ENCODE data around the gene CPAMD8.

The CPAMD8 gene

DNA sequence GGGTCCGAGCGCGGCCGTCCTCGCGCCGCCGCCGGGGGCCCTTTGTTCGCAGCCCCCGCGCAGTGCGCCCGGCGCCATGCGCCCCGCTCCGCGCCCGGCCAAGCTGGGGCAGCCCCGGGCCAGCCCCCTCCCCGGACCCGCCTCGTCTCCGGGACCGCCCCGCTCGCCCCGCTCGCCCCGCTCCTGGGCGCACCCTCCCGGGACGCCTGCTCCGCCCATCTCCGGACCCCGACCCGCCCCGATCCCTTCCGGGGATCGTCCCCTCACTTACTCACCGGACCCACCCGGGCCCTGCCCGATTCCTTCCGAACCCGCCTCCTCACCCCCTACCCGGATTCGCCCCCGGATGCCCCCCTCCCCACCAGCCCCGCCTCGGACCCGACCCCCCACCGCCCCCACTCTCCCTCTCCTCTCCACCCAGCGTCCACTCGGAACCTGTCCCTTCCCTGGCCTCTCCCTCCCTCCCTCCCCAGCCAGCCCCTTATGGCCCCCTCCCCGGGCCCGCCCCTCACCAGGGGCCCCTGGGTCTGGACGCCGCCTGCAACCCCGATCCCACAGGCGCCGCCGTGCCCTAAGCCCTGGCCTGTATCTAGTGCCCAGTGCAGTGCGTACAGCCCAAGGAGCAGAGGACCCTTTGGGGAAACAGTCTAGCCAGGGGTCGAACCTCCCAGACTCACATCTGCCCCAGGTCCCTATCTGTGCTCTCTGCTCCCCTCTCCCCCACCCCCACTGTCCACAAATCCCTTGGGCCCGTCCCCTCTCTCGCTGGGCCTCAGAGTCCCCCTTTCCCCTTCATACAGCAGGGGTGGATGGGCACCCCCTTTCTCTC is at the start of gene CPAMD8:
Gene CPAMD8, minus strand, starts transcription at position 105 of the 829 bp plus-strand sequence. CDS start 168 bp downstream, outside the sequence.
- DNase-seq: no peak

GRCh38 chr19:17075864-17076542 is 49.4 kb upstream of the CPAMD8 start:
- peak; percentile 24 for DNase-seq

- peak; percentile 97 for DNase-seq
Measured at GRCh38 chr19:17075035-17075863, 48.6 kb upstream of the CPAMD8 start, which contains the start of the genes HAUS8 and MYO9B. Gene HAUS8 (minus strand): TSS chr19:17075452. CDS start chr19:17075422, 30 bp downstream. Gene MYO9B (plus strand): TSS chr19:17075777. CDS start chr19:17101718, 25,941 bp downstream.

DNA sequence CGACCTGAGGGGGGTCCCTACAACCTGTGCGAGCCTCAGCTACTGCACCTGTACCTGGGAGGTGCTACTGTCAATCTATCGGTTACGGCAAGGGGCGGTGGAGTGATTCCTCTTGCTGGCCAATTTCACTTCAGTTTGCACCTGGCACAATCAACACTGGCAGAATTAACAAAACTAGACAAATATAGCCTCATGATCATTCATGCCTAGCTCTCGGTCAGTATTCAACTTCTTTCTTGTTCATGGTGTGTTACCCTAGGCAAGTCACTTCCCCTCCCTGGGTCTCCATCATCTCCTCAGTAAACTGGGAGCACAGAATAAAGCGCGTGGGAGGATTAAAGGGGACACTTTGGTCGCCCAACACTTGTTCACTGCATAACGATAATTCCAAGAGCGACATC is 48.0 kb upstream of the CPAMD8 start:
- no peak for DNase-seq

DNA sequence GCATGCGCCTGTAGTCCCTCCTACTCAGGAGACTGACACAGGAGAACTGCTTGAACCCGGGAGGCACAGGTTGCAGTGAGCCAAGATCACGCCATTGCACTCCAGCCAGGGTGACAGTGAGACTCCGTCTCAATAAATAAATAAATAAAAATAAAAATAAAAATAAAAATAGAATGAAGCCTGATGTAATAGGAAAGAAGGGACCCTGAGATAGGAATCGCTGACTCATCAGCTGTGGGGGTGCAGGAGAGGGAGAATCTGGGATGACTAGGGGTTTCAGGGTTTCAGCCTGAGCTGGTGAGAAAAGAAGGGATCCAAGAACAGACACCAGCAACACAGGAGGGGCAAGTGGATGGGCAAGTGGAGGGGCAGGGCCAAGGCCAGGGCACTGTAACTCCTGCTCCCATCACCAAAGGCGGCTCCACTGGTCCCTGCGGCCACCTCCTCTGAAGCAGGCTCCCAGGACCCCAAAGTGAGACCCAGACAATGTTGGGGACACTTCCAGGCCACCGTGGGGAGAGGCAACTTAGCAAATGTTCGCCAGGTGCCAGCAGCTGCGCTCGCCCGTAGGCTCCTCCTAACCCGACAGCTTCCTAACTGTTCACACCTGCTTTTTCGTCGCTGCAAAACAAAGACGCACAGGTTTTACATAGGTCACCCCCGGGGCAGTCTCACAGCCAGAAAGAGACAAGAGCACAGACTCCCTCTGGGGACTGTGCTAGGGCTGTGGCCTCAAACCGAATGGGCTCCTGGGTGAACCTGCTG is 47.4 kb upstream of the CPAMD8 start:
- no peak for DNase-seq

- DNase-seq: no peak
Measured at GRCh38 chr19:17070912-17071311, 44.3 kb upstream of the CPAMD8 start.

DNA sequence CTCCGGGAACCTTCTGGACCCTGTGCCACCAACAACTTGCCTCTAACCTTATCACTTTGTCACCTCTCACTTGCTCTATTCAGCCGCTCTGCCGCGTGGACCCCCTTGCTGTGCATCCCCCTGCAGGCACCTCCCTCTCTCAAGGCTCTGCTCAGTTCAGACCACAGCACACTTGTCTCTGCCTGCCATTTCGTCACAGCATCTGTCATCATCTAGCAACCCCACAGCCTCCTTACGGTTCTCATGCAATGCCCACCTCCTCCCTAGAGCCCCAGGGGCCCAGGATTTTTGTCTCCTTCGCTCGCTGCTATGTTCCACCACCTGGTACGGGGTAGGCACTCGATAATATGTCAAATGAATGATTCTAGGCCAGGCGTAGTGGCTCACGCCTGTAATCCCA is 43.8 kb upstream of the CPAMD8 start:
- DNase-seq: no peak

DNA sequence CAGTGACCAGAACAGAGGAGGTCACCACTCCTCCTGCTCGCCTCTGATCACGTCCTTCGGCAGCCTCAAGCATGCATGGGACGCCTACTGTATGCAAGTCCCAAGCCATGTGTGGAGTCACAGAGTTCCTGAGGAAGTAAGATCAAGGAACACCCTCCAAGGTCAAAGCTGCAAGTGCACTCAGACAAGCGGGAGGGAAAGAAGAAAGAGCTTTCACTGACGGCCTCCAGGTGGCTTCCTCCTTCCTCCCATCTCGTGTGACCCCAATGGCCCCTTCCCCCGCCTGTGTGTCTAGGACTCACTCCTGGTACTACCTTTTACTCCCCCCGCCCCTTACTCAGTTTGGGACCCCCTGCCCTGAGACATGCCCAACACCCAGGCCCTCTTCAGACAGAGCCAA is 42.6 kb upstream of the CPAMD8 start:
- no peak for DNase-seq

GRCh38 chr19:17063428-17063827 is 36.8 kb upstream of the CPAMD8 start:
- no peak for DNase-seq

DNA sequence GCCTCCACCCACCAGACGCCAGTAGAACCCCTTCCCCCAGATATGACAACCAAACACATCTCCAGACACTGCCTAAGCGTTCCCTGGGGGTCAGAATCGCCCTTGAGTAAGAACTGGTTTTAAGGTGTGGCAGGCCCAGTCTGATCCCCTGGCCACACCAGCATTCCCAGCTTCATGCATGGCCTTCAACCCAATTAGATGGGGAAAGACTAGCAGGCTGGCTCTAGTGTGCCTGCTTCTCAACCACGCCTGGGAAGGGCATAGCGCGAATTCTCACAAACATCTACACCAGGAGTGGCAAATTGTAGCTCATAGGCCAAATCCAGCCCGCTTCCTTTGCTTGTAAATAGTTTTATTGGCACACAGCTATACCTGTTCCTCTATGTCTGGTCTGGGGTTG is 35.1 kb upstream of the CPAMD8 start:
- DNase-seq: no peak

GRCh38 chr19:17061205-17061604 is 34.6 kb upstream of the CPAMD8 start:
- no peak for DNase-seq

GRCh38 chr19:17060802-17061201 is 34.2 kb upstream of the CPAMD8 start:
- DNase-seq: no peak

DNA sequence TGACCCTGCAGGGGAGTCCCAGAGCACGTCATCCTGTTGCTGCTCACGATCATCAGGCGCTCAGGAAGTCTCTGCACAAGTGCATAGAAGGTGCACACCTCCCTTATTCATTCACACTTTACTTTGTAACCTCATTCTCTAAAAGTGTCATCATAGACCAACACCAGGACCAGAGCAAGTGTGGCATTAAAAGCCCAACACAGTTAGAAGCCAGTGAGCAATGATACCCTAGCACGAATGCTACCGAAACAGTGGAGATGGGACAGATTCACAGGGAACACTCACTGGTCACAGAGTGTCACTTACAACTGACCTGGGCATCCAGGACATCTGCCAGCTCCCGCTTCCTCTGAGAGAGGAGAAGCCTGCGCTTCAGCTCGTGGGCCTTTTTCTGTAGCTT is 31.6 kb upstream of the CPAMD8 start:
- DNase-seq: peak; percentile 1

DNA sequence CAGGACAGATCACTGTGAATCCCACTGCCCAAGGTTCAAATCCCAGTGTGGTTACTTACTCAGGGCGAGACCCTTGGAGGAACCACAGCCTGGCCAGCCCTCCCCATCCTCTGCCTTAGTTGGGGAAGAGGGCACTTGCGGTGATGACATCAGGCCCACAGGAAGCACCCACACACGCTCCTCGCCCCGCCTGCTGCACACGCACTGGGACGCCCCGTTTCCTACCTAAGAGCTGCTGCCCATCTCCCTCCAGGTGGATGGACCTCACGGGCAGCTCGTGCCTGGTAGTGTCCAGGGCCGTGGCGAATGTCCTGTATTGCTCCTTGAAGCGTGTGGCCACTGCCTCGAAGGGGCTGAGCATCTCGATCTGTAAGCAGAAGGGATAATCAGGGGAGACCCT is 29.0 kb upstream of the CPAMD8 start:
- DNase-seq: no peak

DNA sequence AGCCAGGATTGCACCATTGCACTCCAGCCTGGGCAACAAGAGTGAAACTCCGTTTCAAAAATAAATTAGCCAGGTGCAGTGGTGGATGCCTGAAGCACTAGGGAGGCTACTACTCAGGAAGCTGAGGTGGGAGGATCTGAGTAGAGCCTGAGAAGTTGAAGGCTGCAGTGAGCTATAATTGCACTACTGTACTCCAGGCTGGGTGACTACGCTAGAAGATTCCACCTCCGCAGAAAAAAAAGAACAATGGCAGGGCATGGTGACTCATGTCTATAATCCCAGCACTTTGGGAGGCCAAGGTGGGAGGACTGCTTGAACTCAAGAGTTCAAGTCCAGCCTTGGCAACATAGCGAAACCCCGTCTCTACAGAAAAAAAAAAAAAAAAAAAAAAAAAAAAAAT is 28.1 kb upstream of the CPAMD8 start:
- DNase-seq: no peak

- DNase-seq: no peak
Measured at GRCh38 chr19:17052439-17052838, 25.8 kb upstream of the CPAMD8 start.

- DNase-seq: no peak
Measured at GRCh38 chr19:17049711-17050280, 23.2 kb upstream of the CPAMD8 start.

DNA sequence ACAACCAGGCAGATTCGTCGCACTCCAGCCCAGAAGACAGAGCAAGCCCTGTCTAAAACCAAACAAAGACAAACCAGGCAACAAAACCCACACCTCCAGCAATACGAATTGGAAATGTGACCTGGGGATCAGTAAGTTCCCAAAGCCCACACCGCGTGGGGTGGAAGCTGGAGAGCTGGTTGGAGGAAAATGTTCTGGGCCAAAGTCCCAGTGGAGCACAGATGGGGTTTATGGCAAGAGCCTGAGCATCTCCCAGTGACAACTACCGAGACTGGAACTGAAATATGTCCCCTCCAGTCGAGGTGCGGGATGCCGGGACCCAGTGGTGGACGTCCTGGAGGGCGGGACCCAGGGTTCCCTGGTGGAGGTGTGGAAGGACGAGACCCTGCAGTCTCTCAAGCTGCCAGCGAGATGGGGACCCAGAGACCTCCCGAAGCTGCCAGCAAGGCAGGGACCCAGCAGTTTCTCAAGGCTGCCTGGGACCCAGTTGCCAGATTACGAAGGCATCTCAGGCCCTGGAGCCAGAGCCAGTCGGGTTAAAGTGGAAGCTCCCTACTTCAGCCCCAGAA is 22.4 kb upstream of the CPAMD8 start:
- no peak for DNase-seq

DNA sequence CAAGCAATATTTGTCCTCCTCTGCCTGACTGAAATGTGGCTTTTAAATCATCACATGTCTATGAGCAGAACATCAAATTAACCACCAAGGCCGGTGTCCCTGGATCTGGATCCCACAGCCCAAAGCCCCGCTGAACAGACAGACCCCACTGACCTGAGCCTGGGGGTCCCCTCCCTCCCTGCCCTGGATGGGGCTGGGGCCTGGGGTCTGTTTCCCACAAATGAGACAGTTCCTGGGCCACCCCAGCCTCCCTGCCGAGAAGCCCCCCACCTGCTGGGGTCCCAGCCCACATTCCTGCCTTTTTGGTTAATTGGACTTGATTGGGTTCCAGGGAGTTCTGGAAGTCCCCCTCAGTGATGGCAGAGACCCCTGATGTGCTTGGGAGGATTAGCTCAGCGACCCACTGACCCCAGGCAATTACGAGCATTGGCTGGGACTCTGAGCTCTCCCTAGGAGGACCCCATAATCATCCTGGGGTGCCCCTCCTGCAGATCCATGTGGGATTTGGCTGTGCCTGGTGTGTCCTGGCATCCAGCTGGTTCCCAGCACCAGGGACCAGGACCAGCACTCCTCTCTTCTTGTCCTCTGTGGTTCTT is 19.4 kb upstream of the CPAMD8 start:
- DNase-seq: no peak

DNA sequence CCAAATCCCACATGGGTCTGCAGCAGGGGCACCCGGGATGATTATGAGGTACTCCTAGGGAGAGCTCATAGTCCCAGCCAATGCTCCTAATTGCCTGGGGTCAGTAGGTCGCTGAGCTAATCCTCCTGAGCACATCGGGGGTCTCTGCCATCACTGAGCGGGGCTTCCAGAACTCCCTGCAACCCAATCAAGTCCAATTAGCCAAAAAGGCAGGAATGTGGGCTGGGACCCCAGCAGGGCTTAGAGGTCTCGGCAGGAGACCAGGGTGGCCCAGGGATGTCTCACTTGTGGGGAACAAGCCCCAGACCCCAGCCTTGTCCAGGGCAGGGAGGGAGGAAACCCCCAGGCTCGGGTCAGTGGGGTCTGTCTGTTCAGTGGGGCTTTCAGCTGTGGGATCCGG is 17.1 kb upstream of the CPAMD8 start:
- DNase-seq: no peak

GRCh38 chr19:17041976-17042375 is 15.4 kb upstream of the CPAMD8 start:
- DNase-seq: no peak

Data from KG1 (cell line).